H1 (cell line): Measurements from ENCODE around the gene CD200R1L. TPM values are rescaled to one million over a fixed set of nuclear protein-coding genes. Genes with fewer than 3 reads are reported as not detected.
A peak's percentile ranks its signal among the peaks of the same experiment; 100 is the strongest.

Source experiments
- CTCF ChIA-PET: fragments of 300-600 bp; sonication (Branson Sonifier 250); formaldehyde crosslinking; loops from one replicate; lab custom pipeline; 2021; ENCODE audit not compliant: partially characterized antibody; lab: Charles Lee
- POLR2A ChIA-PET: fragments of 300-600 bp; sonication (Branson Sonifier 250); formaldehyde crosslinking; loops from one replicate; lab custom pipeline; 2021; ENCODE audit warnings: inconsistent platforms; ENCODE audit not compliant: partially characterized antibody; lab: Charles Lee
- DNase-seq, 2 experiments: peaks; one replicate each; pipeline versions ENCODE4 v3.0.0 to v3.0.0-alpha.2; 2010 to 2022; ENCODE audit warnings: low spot score in 2 of 2, low read depth in 1 of 2, mixed read lengths in 1 of 2
- FAIRE-seq: peaks from 2 replicates; lab custom pipeline; 2011; peaks lifted over from hg19 to GRCh38; lab: Jason Lieb, UNC
- H2AFZ ChIP-seq: 2 replicates; pipeline ENCODE4 v1.8.1; 2012; ENCODE audit warnings: low read length, inconsistent platforms
- H2AK5ac ChIP-seq: 2 replicates; pipeline ENCODE4 v1.6.1; 2013; ENCODE audit warnings: low read depth, low read length
- H2BK120ac ChIP-seq: replicated peaks from 2 replicates; pipeline ENCODE3; 2013; ENCODE audit warnings: low read depth, low read length, inconsistent platforms
- H2BK12ac ChIP-seq: 2 replicates; pipeline ENCODE4 v1.6.1; 2013; ENCODE audit warnings: low read depth, low read length
- H2BK15ac ChIP-seq: 2 replicates; pipeline ENCODE4 v1.6.1; 2013; ENCODE audit warnings: low read length
- H2BK20ac ChIP-seq: 2 replicates; pipeline ENCODE4 v1.6.1; 2013; ENCODE audit warnings: low read length
- H2BK5ac ChIP-seq: 2 replicates; pipeline ENCODE4 v1.6.1; 2013; ENCODE audit warnings: low read depth, low read length
- H3K14ac ChIP-seq: 2 replicates; pipeline ENCODE4 v1.6.1; 2013; ENCODE audit warnings: inconsistent platforms; ENCODE audit not compliant: insufficient read length
- H3K18ac ChIP-seq: 2 replicates; pipeline ENCODE4 v1.6.1; 2013; ENCODE audit warnings: low read length; ENCODE audit errors: extremely low read depth
- H3K23ac ChIP-seq: 2 replicates; pipeline ENCODE4 v1.6.1; 2013; ENCODE audit warnings: inconsistent platforms; ENCODE audit not compliant: insufficient read length
- H3K23me2 ChIP-seq: 2 replicates; pipeline ENCODE4 v1.6.1; 2013; ENCODE audit warnings: low read depth, low read length
- H3K27ac ChIP-seq: 2 replicates; pipeline ENCODE4 v1.6.1; 2011; ENCODE audit warnings: low read depth, low read length, inconsistent platforms
- H3K27me3 ChIP-seq, 4 experiments: replicated peaks in 1 of 4; 1 replicate in 1 of 4; 2 replicates in 3 of 4; pipeline versions ENCODE4 v1.6.1 to v1.8.1; 2011 to 2013; ENCODE audit warnings: low read length in 3 of 4, mild to moderate bottlenecking in 3 of 4, inconsistent platforms in 2 of 4, mixed read lengths in 2 of 4, moderate library complexity in 1 of 4; ENCODE audit not compliant: control insufficient read depth in 3 of 4, insufficient read depth in 3 of 4; ENCODE audit errors: extremely low read depth in 1 of 4
- H3K36me3 ChIP-seq, 4 experiments: 2 replicates each; pipeline versions ENCODE4 v1.6.1 to v1.8.1; 2011 to 2013; ENCODE audit warnings: mild to moderate bottlenecking in 4 of 4, low read length in 3 of 4, moderate library complexity in 2 of 4, control low read depth in 1 of 4, inconsistent platforms in 1 of 4; ENCODE audit not compliant: insufficient read depth in 4 of 4, control insufficient read depth in 2 of 4
- H3K4ac ChIP-seq: replicated peaks from 2 replicates; pipeline ENCODE3; 2013; ENCODE audit warnings: low read length, low read depth, mixed read lengths, inconsistent platforms; ENCODE audit not compliant: insufficient read length
- H3K4me1 ChIP-seq, 4 experiments: replicated peaks in 1 of 4; 1 replicate in 1 of 4; 2 replicates in 3 of 4; pipeline versions ENCODE4 v1.6.1 to v1.8.1; 2011 to 2013; ENCODE audit warnings: low read length in 3 of 4, inconsistent platforms in 2 of 4, mixed read lengths in 1 of 4; ENCODE audit not compliant: insufficient read depth in 4 of 4, control insufficient read depth in 3 of 4
- H3K4me2 ChIP-seq, 2 experiments: 2 replicates each; pipeline versions ENCODE4 v1.6.1 to v1.8.1; 2011 to 2013; ENCODE audit warnings: low read depth in 2 of 2, low read length in 2 of 2, control low read depth in 1 of 2, inconsistent platforms in 1 of 2, mild to moderate bottlenecking in 1 of 2; ENCODE audit not compliant: insufficient read depth in 1 of 2
- H3K4me3 ChIP-seq, 4 experiments: fragments of 200-600, 300-600 bp in 1 of 4; sonication (generic), shearing (Covaris generic), sonication (Bioruptor Twin) in 1 of 4; 2 replicates each; pipeline versions ENCODE4 v1.5.1 to v1.8.1; 2011 to 2016; ENCODE audit warnings: low read length in 4 of 4, low read depth in 3 of 4, control low read depth in 2 of 4, inconsistent platforms in 2 of 4, mild to moderate bottlenecking in 2 of 4, mixed read lengths in 1 of 4, moderate library complexity in 1 of 4; ENCODE audit not compliant: insufficient read depth in 2 of 4; ENCODE audit errors: extremely low read depth in 1 of 4
- H3K56ac ChIP-seq: replicated peaks from 2 replicates; pipeline ENCODE3; 2013; ENCODE audit warnings: low read depth, mild to moderate bottlenecking, mixed read lengths, low read length, inconsistent platforms; ENCODE audit not compliant: insufficient read length
- H3K79me1 ChIP-seq: 2 replicates; pipeline ENCODE4 v1.6.1; 2013; ENCODE audit warnings: low read depth, low read length, control low read depth
- H3K79me2 ChIP-seq, 2 experiments: 2 replicates each; pipeline versions ENCODE4 v1.6.1 to v1.8.1; 2012 to 2013; ENCODE audit warnings: low read length in 2 of 2, mild to moderate bottlenecking in 2 of 2, inconsistent platforms in 1 of 2; ENCODE audit not compliant: insufficient read depth in 2 of 2, control insufficient read depth in 1 of 2
- H3K9ac ChIP-seq, 4 experiments: replicated peaks in 1 of 4; 1 replicate in 1 of 4; 2 replicates in 3 of 4; pipeline versions ENCODE4 v1.6.1 to v1.8.1; 2011 to 2013; ENCODE audit warnings: low read depth in 3 of 4, low read length in 3 of 4, control low read depth in 2 of 4, mild to moderate bottlenecking in 2 of 4, moderate library complexity in 2 of 4, inconsistent platforms in 1 of 4; ENCODE audit errors: extremely low read depth in 1 of 4
- H3K9me3 ChIP-seq, 2 experiments: 2 replicates each; pipeline versions ENCODE4 v1.6.1 to v1.8.1; 2012 to 2013; ENCODE audit warnings: mild to moderate bottlenecking in 2 of 2, moderate library complexity in 2 of 2, control low read depth in 1 of 2, inconsistent platforms in 1 of 2, low read depth in 1 of 2, low read length in 1 of 2, mixed read lengths in 1 of 2; ENCODE audit not compliant: insufficient read depth in 2 of 2
- H4K20me1 ChIP-seq, 2 experiments: replicated peaks in 1 of 2; 2 replicates each; pipeline versions ENCODE3 to v1.8.1; 2011 to 2013; ENCODE audit warnings: inconsistent platforms in 2 of 2, low read length in 2 of 2, mild to moderate bottlenecking in 1 of 2; ENCODE audit not compliant: insufficient read depth in 2 of 2, control insufficient read depth in 1 of 2
- H4K5ac ChIP-seq: 2 replicates; pipeline ENCODE4 v1.6.1; 2013; ENCODE audit warnings: low read length, low read depth, mixed read lengths, inconsistent platforms; ENCODE audit not compliant: insufficient read length
- H4K8ac ChIP-seq: 2 replicates; pipeline ENCODE4 v1.8.0; 2013; ENCODE audit warnings: mild to moderate bottlenecking, moderate library complexity, low read length, inconsistent platforms; ENCODE audit not compliant: insufficient read depth; ENCODE audit errors: extremely low read depth
- H4K91ac ChIP-seq: replicated peaks from 2 replicates; pipeline ENCODE3; 2013; ENCODE audit warnings: low read length, mixed read lengths, inconsistent platforms; ENCODE audit not compliant: insufficient read length
- ATF3 ChIP-seq: IDR thresholded peaks from 2 replicates; pipeline ENCODE4 v1.6.1; 2011; ENCODE audit warnings: low read depth, mild to moderate bottlenecking, low read length; ENCODE audit not compliant: insufficient read depth
- CBX5 ChIP-seq: fragments of 300-800, 300-1000 bp; sonication (generic); IDR thresholded peaks from 2 replicates; pipeline ENCODE4 v1.7.1; 2016; ENCODE audit warnings: antibody characterized with exemption, low read length, low read depth
- CBX8 ChIP-seq: fragments of 300-800, 300-1000 bp; sonication (generic); IDR thresholded peaks from 2 replicates; pipeline ENCODE4 v1.7.1; 2016; ENCODE audit warnings: low read depth, low read length, borderline replicate concordance
- CREB1 ChIP-seq: IDR thresholded peaks from 2 replicates; pipeline ENCODE4 v1.6.1; 2012; ENCODE audit warnings: inconsistent platforms
- GABPA ChIP-seq: IDR thresholded peaks from 2 replicates; pipeline ENCODE4 v1.6.1; 2011; ENCODE audit warnings: mild to moderate bottlenecking, low read length, moderate library complexity, borderline replicate concordance; ENCODE audit not compliant: insufficient read depth
- GTF2F1 ChIP-seq: IDR thresholded peaks from 2 replicates; pipeline ENCODE4 v1.6.1; 2012; ENCODE audit warnings: low read depth, low read length, improper control_type of control experiment, borderline replicate concordance
- KDM1A ChIP-seq: fragments of 200-600, 300-600 bp; sonication (generic); IDR thresholded peaks from 2 replicates; pipeline ENCODE4 v1.7.1; 2016; ENCODE audit warnings: mild to moderate bottlenecking, low read length, borderline replicate concordance
- KDM5A ChIP-seq: fragments of 200-600 bp; IDR thresholded peaks from 2 replicates; pipeline ENCODE4 v1.7.1; 2012; ENCODE audit warnings: mild to moderate bottlenecking, low read length, inconsistent platforms, mixed read lengths
- MAFK ChIP-seq: IDR thresholded peaks from 2 replicates; pipeline ENCODE4 v1.6.1; 2012; ENCODE audit warnings: low read depth, mild to moderate bottlenecking, improper control_type of control experiment, low read length
- POLR2A ChIP-seq, 2 experiments: IDR thresholded peaks; 1 replicate in 1 of 2; 2 replicates in 1 of 2; pipeline ENCODE4 v1.6.1; 2011; ENCODE audit warnings: low read depth in 2 of 2, low read length in 2 of 2, mild to moderate bottlenecking in 2 of 2; ENCODE audit errors: control extremely low read depth in 1 of 2
- RXRA ChIP-seq: IDR thresholded peaks from 2 replicates; pipeline ENCODE4 v1.6.1; 2011; ENCODE audit warnings: low read depth, mild to moderate bottlenecking, low read length, moderate library complexity; ENCODE audit not compliant: insufficient read depth
- SRF ChIP-seq: IDR thresholded peaks from 2 replicates; pipeline ENCODE4 v1.6.1; 2011; ENCODE audit warnings: mild to moderate bottlenecking, low read depth, low read length, moderate library complexity
- ZNF274 ChIP-seq: IDR thresholded peaks from 2 replicates; pipeline ENCODE4 v1.7.0; 2012; ENCODE audit warnings: low read length, borderline replicate concordance; ENCODE audit errors: extremely low read depth
- WGBS, 2 experiments: shearing (Covaris generic) in 1 of 2; methylation state at CpG; one replicate each; pipeline versions ENCODE4 v1.1.6 to v1.1.7; 2013 to 2015; ENCODE audit warnings: low lambda C conversion rate in 2 of 2, mixed read lengths in 2 of 2, inconsistent platforms in 1 of 2, low coverage in 1 of 2, missing lambda C conversion rate in 1 of 2; ENCODE audit not compliant: insufficient replicate concordance in 2 of 2, insufficient coverage in 1 of 2, insufficient read length in 1 of 2; ENCODE audit errors: extremely low coverage in 1 of 2, missing lambda C conversion rate in 1 of 2; 5-methylcytosine and 5-hydroxymethylcytosine counted together
- polyA plus RNA-seq, 7 experiments: library from polyadenylated mRNA; depleted of rRNA in 3 of 7; stranded (reverse) in 5 of 7; unstranded in 2 of 7; fragments of >200 nt in 5 of 7; fragments of 200-250 nt in 2 of 7; gene quantifications; 1 replicate in 5 of 7; 2 replicates in 1 of 7; 4 replicates in 1 of 7; pipeline versions ENCODE4 v1.2.1 to v1.2.3, GENCODE V29; 2011 to 2013; ENCODE audit warnings: missing spikeins in 2 of 7, mixed read lengths in 2 of 7
- total RNA-seq: library from RNA; stranded (reverse); fragmentation: NEBNext Ultra II Directional; extraction: Animal tissue kit (Norgen Biotek cat#: 25700); gene quantifications from 2 replicates; pipeline ENCODE4 v1.2.1, GENCODE V29; 2021

CD200R1L gene
- total and polyA plus RNA-seq, 2 of the 8 experiments (the other 6 are each of a cell fraction or from before 2014, with no cell fraction given), result not detected

GRCh38 chr3:112813016-112813415 is 33.6 kb downstream of the CD200R1L start:
- H3K79me2 ChIP-seq, result no peaks in the 10 kb centered on the region
- H3K18ac ChIP-seq, result no peak overlapping the region
- H2AFZ ChIP-seq, result no peak overlapping the region
- POLR2A ChIA-PET, result no interaction called here
- 90% methylated on average over 2 of the region's 2 CpGs; no CpG with 5 or more reads in 1 of the 2 experiments for WGBS, 2 experiments
- H3K4me3 ChIP-seq, result no peak overlapping the region
- H2BK5ac ChIP-seq, result no peak overlapping the region
- no peaks in the 10 kb centered on the region for H4K20me1 ChIP-seq
- H2BK12ac ChIP-seq, result no peak overlapping the region
- DNase-seq (no peak), FAIRE-seq (no peak)
- no peak overlapping the region for H3K14ac ChIP-seq
- no peak overlapping the region for H3K9ac ChIP-seq
- CTCF ChIA-PET, result interaction anchor here (0.6 to 4.4 kb wide), 13 partner anchors 11 to 507 kb away, joined by 3 to 32 read pairs (median 5); partner anchors contain the start of gene CCDC80
- H3K79me1 ChIP-seq, result no peaks in the 10 kb centered on the region
- no peaks in the 10 kb centered on the region for H3K23me2 ChIP-seq
- H3K27me3 ChIP-seq, result no peaks in the 10 kb centered on the region
- no peaks in the 10 kb centered on the region for H3K36me3 ChIP-seq
- no peak overlapping the region for H3K4me2 ChIP-seq
- no peak overlapping the region for H2BK120ac ChIP-seq
- H4K91ac ChIP-seq, result no peak overlapping the region
- no peak overlapping the region for H4K5ac ChIP-seq
- H2BK20ac ChIP-seq, result no peak overlapping the region
- H3K56ac ChIP-seq, result no peak overlapping the region
- no peak overlapping the region for H2AK5ac ChIP-seq
- H3K4ac ChIP-seq, result no peak overlapping the region
- H3K4me1 ChIP-seq, result no peaks in the 10 kb centered on the region
- H3K27ac ChIP-seq, result no peak overlapping the region
- peak overlapping the region; percentile 24; the same call in 1 of the 2 replicates for H2BK15ac ChIP-seq
- no peaks in the 10 kb centered on the region for H3K9me3 ChIP-seq
- no peak overlapping the region for H3K23ac ChIP-seq
- H4K8ac ChIP-seq, result no peak overlapping the region
- TF ChIP-seq CBX5, result no peak
- no peak for TF ChIP-seq ZNF274
- no peak for TF ChIP-seq CREB1
- no peak for TF ChIP-seq GTF2F1
- no peak for TF ChIP-seq MAFK
- TF ChIP-seq GABPA, result no peak
- no peak for TF ChIP-seq POLR2A (IDR thresholded peaks at IDR 0.05; ENCODE audit: control extremely low read depth in 1 of 2, low read depth in 2 of 2, low read length in 2 of 2)
- no peak for TF ChIP-seq ATF3
- TF ChIP-seq KDM1A, result no peak
- no peak for TF ChIP-seq RXRA
- no peak for TF ChIP-seq CBX8
- TF ChIP-seq SRF, result no peak
- no peak for TF ChIP-seq KDM5A
